Measurements from ENCODE around the gene TMEM53. TPM values are rescaled to one million over a fixed set of nuclear protein-coding genes. Genes with fewer than 3 reads are reported as not detected.

TMEM53 gene
- total RNA-seq, 1 donor from 2014 or later: 7.3 TPM

DNA sequence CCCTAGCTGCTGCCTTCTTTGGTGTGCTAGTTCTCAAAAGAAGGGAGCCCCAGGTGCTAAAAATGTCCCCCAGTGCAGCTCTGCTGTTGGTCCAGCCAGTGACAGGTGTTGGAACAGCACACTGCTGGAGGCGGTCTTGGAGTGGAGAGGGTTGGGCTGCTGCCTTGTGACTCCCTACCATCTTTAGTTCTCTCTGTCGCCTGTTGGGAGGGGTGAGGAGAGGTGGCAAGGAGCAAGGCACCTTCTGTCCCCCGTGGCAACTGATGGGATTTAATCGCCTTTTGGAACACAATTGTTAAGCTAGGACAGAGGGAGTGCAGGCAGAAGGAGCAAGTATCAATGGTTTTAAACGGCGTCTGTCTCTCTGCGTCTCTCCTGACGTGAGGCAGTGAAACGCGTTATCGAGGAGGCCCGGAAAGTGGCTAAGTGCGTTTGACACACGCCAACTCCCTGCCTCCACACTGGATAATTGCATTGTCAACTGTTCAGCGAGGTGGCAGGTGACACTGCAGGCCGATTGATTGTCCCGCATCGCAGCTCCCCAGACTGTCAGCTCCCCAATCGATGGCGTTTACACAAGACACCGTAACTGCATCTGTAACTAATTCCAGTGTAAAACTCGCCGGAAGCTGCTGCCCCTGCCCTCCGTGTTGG lies 34.0 kb downstream of the TMEM53 start:
- no peaks in the 10 kb centered on the region for H3K27me3 Mint-ChIP-seq (ENCODE audit: low read depth, unreplicated experiment)
- H3K27ac Mint-ChIP-seq (ENCODE audit: unreplicated experiment): no peak overlapping the region
- DNase-seq (ENCODE audit: low read depth) (no peak), FAIRE-seq (no peak)
- no peak for TF ChIP-seq EZH2 (IDR thresholded peaks at IDR 0.05; ENCODE audit: insufficient read depth, low read length)
- TF ChIP-seq, protein P1, sequence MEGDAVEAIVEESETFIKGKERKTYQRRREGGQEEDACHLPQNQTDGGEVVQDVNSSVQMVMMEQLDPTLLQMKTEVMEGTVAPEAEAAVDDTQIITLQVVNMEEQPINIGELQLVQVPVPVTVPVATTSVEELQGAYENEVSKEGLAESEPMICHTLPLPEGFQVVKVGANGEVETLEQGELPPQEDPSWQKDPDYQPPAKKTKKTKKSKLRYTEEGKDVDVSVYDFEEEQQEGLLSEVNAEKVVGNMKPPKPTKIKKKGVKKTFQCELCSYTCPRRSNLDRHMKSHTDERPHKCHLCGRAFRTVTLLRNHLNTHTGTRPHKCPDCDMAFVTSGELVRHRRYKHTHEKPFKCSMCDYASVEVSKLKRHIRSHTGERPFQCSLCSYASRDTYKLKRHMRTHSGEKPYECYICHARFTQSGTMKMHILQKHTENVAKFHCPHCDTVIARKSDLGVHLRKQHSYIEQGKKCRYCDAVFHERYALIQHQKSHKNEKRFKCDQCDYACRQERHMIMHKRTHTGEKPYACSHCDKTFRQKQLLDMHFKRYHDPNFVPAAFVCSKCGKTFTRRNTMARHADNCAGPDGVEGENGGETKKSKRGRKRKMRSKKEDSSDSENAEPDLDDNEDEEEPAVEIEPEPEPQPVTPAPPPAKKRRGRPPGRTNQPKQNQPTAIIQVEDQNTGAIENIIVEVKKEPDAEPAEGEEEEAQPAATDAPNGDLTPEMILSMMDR (IDR thresholded peaks at IDR 0.05; ENCODE audit: insufficient read depth, low read depth, low read length): no peak
- peaks cover 13% of the 10 kb centered on the region for H3K79me2 ChIP-seq (ENCODE audit: insufficient read depth, low read length)
- no peaks in the 10 kb centered on the region for H3K27me3 ChIP-seq (ENCODE audit: insufficient read depth, low read length)
- peaks cover 28% of the 10 kb centered on the region for H3K36me3 Mint-ChIP-seq (ENCODE audit: low read depth, unreplicated experiment)
- H3K9me3 Mint-ChIP-seq (ENCODE audit: unreplicated experiment): no peaks in the 10 kb centered on the region
- no peak overlapping the region for H3K4me3 ChIP-seq (ENCODE audit: insufficient read depth, low read depth, low read length)
- H3K36me3 ChIP-seq (ENCODE audit: insufficient read depth, low read length): peaks cover 28% of the 10 kb centered on the region
- no peak overlapping the region for H3K27ac ChIP-seq (ENCODE audit: low read depth, low read length)
- H3K4me2 ChIP-seq (ENCODE audit: low read length): no peak overlapping the region
- H4K20me1 ChIP-seq (ENCODE audit: insufficient read depth, low read length): peaks cover 56% of the 10 kb centered on the region
- H3K4me1 ChIP-seq (ENCODE audit: insufficient read depth, low read length): peaks cover 9% of the 10 kb centered on the region
- no peak overlapping the region for H3K4me3 Mint-ChIP-seq (ENCODE audit: unreplicated experiment)
- H3K9ac ChIP-seq (ENCODE audit: low read length): no peak overlapping the region
- no peaks in the 10 kb centered on the region for H3K9me3 ChIP-seq (ENCODE audit: insufficient read depth, low read depth, low read length)
- no peak overlapping the region for H2AFZ ChIP-seq (ENCODE audit: low read depth, low read length)
- peaks cover 5% of the 10 kb centered on the region for H3K4me1 Mint-ChIP-seq (ENCODE audit: low read depth, unreplicated experiment)

DNA sequence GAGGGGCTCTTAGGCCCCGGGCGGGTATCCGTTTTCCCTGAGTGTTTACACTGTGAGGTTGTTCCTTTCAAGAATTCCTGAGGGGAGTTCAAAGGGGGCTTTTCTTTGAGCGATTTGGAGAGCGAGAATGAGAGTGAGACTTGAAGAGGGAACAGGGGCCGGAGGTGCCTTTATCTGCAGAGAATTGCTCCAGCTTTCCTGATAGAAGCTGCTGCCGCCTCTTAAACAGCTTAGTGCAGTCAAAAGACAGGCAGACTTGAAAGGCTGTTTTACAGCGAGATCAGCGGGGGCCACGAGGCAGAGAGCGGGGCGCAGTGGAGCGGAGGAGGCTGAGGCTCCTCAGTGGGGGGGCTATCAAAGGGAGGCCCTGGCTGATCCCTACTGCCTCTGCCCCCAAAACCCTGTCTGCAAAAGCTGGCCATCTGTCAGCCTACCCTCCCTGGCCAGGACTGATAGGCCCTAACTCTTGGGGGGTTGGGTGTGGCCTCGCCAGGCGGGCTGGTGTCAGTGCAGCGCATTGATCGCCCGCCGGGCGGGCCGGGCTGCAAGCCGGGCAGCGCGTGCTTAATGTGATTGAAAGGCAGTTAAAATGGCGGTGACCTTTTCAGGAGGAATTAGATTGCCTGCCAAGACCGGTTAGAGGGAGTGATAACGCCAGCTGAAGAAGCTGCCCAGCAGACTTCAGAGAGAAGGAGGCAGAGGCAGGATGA lies 36.4 kb downstream of the TMEM53 start:
- H3K27me3 Mint-ChIP-seq (ENCODE audit: low read depth, unreplicated experiment): no peaks in the 10 kb centered on the region
- Histone ChIP-seq H3K9me3 (ENCODE audit: insufficient read depth, low read depth, low read length) (no peaks in the 10 kb centered on the region), H2AFZ (ENCODE audit: low read depth, low read length) (no peak overlapping the region), H3K27me3 (ENCODE audit: insufficient read depth, low read length) (no peaks in the 10 kb centered on the region), H3K9ac (ENCODE audit: low read length) (no peak overlapping the region), H3K4me2 (ENCODE audit: low read length) (no peak overlapping the region), H3K4me3 (ENCODE audit: insufficient read depth, low read depth, low read length) (no peak overlapping the region), H4K20me1 (ENCODE audit: insufficient read depth, low read length) (peaks cover 44% of the 10 kb centered on the region), H3K36me3 (ENCODE audit: insufficient read depth, low read length) (peaks cover 30% of the 10 kb centered on the region), H3K79me2 (ENCODE audit: insufficient read depth, low read length) (peaks cover 36% of the 10 kb centered on the region), H3K4me1 (ENCODE audit: insufficient read depth, low read length) (peaks cover 6% of the 10 kb centered on the region), H3K27ac (ENCODE audit: low read depth, low read length) (no peak overlapping the region)
- peaks cover 22% of the 10 kb centered on the region for H3K36me3 Mint-ChIP-seq (ENCODE audit: low read depth, unreplicated experiment)
- FAIRE-seq: no peak
- no peak for DNase-seq (ENCODE audit: low read depth)
- no peaks in the 10 kb centered on the region for H3K9me3 Mint-ChIP-seq (ENCODE audit: unreplicated experiment)
- H3K4me3 Mint-ChIP-seq (ENCODE audit: unreplicated experiment): no peak overlapping the region
- TF ChIP-seq, protein P1 (IDR thresholded peaks at IDR 0.05; ENCODE audit: insufficient read depth, low read depth, low read length): no peak
- no peak for TF ChIP-seq EZH2 (IDR thresholded peaks at IDR 0.05; ENCODE audit: insufficient read depth, low read length)
- H3K4me1 Mint-ChIP-seq (ENCODE audit: low read depth, unreplicated experiment): peaks cover 5% of the 10 kb centered on the region
- H3K27ac Mint-ChIP-seq (ENCODE audit: unreplicated experiment): no peak overlapping the region

Data from astrocyte (in vitro differentiated cells and primary cell).